ENCODE data around the gene TAMALIN.

The TAMALIN gene

GRCh38 chr12:52062167-52063081 is 55.7 kb downstream of the TAMALIN start:
- no peak for TF ChIP-seq CTCF (IDR thresholded peaks at IDR 0.05)

- no peak for TF ChIP-seq CTCF (IDR thresholded peaks at IDR 0.05)
Observed at GRCh38 chr12:52063082-52063924, 56.6 kb downstream of the TAMALIN start.

- TF ChIP-seq CTCF (IDR thresholded peaks at IDR 0.05), result no peak
Observed at GRCh38 chr12:52063981-52064649, 57.4 kb downstream of the TAMALIN start.
